ENCODE results near the gene KIF1C. TPM values are rescaled to one million over a fixed set of nuclear protein-coding genes. Genes with fewer than 3 reads are reported as not detected.

The KIF1C gene
- total RNA-seq, result 56.0 and 78.2 TPM in 2 replicates

GRCh38 chr17:4997302-4998026 is at the start of gene KIF1C, which contains the start of gene INCA1:
Gene KIF1C (plus strand): TSS chr17:4997950. CDS start chr17:5000247, 2,297 bp downstream.
Gene INCA1 (minus strand): TSS chr17:4997522. CDS start chr17:4994437, 3,085 bp downstream.
- peak; percentile 89 for DNase-seq (ENCODE audit: low read depth in 2 of 2)

- peak; percentile 90 to 95 for DNase-seq (ENCODE audit: low read depth in 2 of 2)
Measured at GRCh38 chr17:4948166-4948930, 49.4 kb upstream of the KIF1C start, which contains the start of gene PFN1. Gene PFN1 (minus strand): TSS chr17:4948530. CDS start chr17:4948394, 136 bp downstream.

GRCh38 chr17:4948931-4949320 is 48.8 kb upstream of the KIF1C start:
- peak; percentile 89 for DNase-seq (ENCODE audit: low read depth in 2 of 2)

DNA sequence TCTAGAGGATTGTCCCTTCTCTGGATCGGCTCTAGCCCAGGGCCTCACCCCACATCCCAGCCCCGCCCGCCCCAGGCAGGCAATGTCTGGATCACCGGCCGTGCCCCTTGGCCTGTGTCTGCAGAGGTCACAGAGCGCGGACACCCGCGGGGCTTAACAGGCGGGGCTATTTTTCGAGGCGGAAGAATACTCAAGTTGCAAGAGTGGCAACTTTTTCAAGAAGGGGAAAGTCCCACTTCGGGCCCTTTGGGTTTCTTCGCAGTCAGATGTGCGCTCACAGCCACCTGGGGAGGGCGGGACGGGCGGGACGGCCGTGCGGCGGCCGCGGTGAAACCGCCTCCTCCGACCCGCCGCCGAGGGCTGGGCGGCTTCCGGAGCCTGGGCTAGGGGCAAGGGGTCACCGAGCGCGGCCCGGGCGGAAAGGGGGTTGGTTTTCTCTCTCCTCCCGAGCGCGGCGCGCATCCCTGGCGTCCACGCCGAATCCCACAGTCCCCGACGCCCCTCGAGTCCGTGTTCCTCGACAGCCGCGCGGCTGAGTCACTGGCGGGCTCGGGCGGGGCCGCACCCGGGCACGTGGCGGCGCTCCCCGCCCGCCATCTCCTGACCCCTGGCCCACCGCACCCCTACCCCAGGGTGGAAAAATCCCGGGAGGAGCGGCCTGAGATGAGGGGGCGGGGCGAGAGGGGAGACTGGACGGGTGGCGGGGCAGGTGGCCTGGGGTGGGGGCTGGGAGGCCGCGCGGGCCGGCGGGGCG is 48.3 kb upstream of the KIF1C start:
- peak; percentile 42 to 74 for DNase-seq (ENCODE audit: low read depth in 2 of 2)

- peak; percentile 50 to 57 for DNase-seq (ENCODE audit: low read depth in 2 of 2)
Measured at GRCh38 chr17:4950075-4950745, 47.5 kb upstream of the KIF1C start.

GRCh38 chr17:4950746-4951204 is 47.0 kb upstream of the KIF1C start, which contains the start of gene ENO3:
Gene ENO3 (plus strand): TSS chr17:4951119. CDS start chr17:4951830, 711 bp downstream.
- DNase-seq (ENCODE audit: low read depth in 2 of 2), result no peak

- DNase-seq (ENCODE audit: low read depth in 2 of 2), result no peak
Measured at GRCh38 chr17:4951486-4951885, 46.3 kb upstream of the KIF1C start.

DNA sequence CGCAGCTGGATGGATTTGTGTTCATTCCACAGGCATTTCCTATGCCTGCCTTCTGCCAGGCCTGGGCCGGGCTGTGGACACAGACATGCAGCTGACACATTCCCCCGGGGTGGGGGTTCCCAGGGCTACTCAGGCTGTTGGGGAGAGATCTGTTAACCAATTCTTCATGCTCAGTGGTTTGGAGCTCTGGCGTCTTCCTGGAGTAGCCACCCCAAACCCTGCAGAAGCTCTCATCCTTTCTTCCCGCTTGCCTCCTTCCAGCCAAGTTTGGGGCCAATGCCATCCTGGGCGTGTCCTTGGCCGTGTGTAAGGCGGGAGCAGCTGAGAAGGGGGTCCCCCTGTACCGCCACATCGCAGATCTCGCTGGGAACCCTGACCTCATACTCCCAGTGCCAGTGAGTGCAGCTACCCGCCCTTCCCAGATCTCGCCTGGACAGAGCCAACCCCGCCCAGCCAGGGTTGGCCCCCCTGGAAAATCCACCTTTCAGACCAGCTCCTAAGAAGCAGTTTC is 44.2 kb upstream of the KIF1C start:
- peak in 1 of 2 donors; percentile 68 for DNase-seq (ENCODE audit: low read depth in 2 of 2)

- no peak for DNase-seq (ENCODE audit: low read depth in 2 of 2)
Measured at GRCh38 chr17:4955091-4955490, 42.7 kb upstream of the KIF1C start.

- peak; percentile 19 to 37 for DNase-seq (ENCODE audit: low read depth in 2 of 2)
Measured at GRCh38 chr17:4956493-4957061, 41.2 kb upstream of the KIF1C start.

GRCh38 chr17:4958102-4958501 is 39.6 kb upstream of the KIF1C start:
- no peak for DNase-seq (ENCODE audit: low read depth in 2 of 2)

DNA sequence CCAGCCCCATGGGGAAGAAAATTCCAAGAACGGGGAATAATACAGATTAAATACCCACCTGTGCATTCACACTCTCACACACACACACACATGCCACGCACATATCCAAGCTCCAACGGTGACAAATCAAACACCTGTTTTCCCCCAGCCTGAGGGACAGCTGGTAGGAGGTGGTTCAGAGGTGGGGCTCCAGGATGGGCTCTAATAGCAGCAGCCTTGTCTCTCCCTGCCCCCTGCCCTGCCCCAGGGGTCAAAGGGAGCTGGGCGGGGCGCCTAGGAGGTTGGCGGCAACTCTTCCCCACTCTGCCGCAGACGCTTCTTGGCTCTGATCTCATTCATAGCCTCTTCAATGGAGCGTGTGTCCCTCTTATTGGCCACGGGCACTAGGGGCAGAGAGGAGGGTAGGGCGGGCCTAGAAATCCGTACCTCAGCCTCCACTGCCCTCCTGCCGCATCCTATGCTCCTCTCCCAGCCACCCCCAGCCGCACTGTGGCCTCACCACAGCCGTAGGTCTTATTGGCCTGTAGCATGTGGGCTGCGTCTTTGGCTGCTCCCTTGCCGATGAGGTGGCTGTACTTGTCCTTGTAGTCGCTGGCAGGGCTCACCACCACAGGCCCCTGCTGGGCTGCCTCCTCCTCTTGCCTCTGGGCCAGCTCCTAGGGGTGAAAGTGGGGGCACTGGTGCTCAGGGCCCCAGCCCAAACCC is 38.3 kb upstream of the KIF1C start:
- DNase-seq (ENCODE audit: low read depth in 2 of 2), result no peak

GRCh38 chr17:4960279-4960922 is 37.3 kb upstream of the KIF1C start:
- DNase-seq (ENCODE audit: low read depth in 2 of 2), result no peak

GRCh38 chr17:4965311-4965986 is 32.3 kb upstream of the KIF1C start:
- no peak for DNase-seq (ENCODE audit: low read depth in 2 of 2)

- DNase-seq (ENCODE audit: low read depth in 2 of 2), result peak; percentile 100
Measured at GRCh38 chr17:4966844-4967538, 30.8 kb upstream of the KIF1C start.

DNA sequence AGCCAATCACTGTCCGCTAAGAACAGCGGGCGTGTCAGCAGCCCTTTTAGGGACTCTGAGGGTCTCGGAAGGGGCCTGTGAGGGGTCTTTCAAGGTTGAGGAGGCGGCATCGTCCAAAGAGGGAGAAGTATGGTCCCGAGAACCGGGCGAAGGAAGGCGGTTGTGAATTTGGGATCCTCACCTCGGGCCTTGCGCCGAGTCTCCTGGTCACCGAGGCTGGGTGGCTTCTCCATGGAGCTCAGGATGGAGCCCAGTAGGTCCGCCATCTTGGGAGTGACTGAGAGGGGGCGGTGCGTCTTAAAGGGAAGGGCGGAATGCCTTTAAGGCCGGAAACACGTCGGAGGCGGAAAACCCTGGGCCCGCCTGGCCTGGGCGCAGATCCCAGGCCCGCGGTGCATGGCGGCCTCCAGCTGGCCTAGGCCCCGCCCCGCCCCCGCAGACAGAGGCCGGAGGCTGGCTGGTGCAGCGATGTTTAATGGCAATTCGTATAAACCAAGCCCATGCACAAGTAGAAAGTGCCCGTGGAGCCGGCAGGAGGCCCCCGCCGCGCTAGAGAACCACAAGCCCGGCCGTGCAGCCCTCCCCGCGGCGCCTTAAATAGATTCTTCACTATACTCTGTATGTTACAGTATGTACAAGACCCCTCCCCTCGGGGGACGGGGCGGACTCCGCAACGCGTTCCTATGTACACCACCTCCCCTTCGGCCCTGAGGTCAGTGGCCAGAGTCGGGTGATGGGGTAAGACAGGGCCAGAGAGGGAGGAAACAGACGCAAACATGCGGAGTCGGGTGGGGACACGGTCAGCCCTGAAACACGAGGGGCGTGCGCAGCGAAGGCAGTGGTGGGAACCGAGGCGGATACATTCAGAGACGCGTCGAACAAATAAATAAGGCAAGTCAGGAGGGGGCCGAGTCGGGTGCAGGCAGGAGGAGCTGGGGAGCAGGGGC is 29.9 kb upstream of the KIF1C start, which contains the start of gene SPAG7:
TSS of gene SPAG7 (minus strand) at position 279 of the 947 bp plus-strand sequence. CDS start at position 266, 13 bp downstream.
- peak; percentile 99 for DNase-seq (ENCODE audit: low read depth in 2 of 2)
